GM21723 (cell line): ENCODE measurements around the gene CNDP2.
"Not testable (repeated sequence)": the region's sequence is repeated elsewhere in the genome, so short reads cannot be mapped to it uniquely, and the experiment has no call there.

Experiments
- ATAC-seq: cut with Tn5 transposase; IDR thresholded peaks from one replicate; pipeline ENCODE4 v1.9.1; 2021; ENCODE audit warnings: mild to moderate bottlenecking, moderate library complexity; ENCODE audit not compliant: unreplicated experiment

Gene CNDP2

DNA sequence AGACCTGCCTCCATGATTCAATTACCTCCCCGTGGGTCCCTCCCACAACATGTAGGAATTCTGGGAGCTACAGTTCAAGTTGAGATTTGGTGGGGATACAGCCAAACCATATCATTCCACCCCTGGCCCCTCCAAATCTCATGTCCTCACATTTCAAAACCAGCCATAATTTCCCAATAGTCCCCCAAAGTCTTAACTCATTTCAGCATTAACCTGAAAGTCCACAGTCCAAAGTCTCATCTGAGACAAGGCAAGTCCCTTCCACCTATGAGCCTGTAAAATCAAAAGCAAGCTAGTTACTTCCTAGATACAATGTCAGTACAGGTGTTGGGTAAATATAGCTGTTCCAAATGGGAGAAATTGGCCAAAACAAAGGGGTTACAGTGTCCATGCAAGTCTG is 69.0 kb downstream of the CNDP2 start:
- ATAC-seq = not testable (repeated sequence)

DNA sequence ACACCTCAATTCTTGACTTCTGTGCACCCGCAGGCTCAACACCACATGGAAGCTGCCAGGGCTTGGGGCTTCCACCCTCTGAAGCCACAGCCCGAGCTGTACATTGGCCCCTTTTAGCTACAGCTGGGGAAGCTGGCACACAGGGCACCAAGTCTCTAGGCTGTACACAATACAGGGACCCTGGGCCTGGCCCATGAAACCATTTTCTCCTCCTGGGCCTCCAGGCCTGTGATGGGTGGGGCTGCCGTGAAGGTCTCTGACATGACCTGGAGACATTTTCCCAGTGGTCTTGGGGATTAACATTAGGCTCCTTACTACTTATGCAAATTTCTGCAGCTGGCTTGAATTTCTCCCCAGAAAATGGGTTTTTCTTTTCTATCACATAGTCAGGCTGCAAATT is 69.8 kb downstream of the CNDP2 start:
- ATAC-seq = not testable (repeated sequence)

DNA sequence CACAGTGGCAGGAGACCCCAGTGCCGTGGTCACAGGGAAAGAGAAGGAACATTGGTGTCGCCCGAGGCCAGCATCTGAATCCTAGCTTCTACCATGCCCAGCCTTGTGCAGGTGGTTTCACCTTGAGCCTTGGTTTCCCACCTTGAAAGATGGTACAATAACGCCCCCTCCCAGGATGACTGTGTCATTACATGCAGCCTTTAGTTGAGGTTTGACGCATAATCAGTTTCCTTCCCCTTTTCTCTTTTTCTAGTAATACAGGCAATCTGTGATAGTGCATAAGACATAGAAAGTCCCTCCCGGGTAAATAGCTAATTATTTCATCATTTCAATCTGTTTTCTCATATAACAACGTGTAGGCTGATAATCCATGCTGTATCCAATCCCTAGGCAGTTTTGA is 71.7 kb downstream of the CNDP2 start:
- ATAC-seq = no peak

DNA sequence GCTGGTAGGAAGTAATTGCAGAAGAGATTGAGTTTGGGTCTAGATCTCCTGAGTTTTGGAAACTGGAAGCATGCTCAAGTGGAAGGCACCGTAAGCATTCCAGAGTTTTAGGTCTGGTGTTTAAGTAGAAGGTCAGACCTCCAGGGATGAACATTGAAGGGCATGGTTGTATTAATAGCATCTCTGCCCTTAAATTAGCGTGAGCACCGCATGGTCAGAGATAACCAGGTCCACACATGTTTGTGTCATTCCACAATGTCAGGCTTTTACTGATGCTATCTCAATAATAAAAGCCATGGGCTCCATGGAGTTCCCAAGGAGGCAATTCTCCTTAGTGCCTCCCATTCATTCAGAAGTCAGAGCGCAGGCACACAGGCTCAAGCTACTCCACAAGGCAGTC is 73.2 kb downstream of the CNDP2 start:
- ATAC-seq = no peak

GRCh38 chr18:74570266-74570665 is 74.1 kb downstream of the CNDP2 start:
- ATAC-seq = no peak

DNA sequence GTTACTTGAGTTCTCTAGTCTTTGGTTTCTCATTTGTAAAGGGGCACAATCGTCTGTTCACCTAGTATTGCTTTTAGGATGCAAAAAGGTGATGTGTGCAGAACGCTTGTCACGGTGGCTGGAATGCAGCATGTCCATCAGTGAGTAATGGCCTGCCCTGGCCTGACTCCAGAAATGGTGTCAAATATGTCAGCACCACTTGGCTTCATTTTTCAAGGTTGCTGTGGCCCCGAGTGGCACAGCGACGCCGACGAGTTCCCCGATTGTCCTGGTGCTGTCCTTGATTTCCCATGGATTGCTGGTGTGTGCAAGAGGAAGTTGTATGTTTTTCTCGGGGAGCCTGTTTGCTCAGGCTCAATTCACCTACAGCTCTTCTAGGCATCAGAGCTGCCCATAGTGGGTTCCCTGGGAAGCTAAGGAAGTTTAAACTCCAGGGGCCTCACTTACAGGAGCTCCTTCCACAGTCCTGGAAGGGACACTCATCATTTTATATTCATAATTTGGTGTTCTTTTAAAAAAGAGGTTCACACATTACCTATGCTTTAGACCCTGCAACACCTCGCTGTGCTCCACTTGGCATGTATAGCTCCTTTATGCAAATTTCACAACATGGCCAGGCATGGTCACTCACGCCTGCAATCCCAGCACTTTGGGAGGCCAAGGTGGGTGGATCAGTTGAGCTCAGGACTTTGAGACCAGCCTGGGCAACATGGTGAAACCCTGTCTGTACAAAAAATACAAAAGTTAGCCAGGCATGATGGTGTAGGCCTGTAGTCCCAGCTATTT is 75.9 kb downstream of the CNDP2 start:
- ATAC-seq = no peak

DNA sequence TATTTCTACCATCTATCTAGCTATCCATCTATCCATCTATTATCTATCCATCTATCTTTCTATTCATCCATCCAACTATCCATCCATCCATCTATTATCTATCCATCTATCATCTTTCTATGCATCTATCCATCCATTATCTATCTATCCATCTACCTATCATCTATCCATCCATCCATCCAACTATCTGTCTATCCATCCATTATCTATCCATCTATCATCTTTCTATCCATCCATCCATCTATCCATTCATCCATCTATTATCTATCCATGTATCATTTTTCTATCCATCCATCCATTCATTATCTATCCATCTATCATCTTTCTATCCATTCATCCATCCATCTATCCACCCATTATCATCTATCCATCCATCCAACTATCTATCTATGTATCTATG is 76.9 kb downstream of the CNDP2 start:
- ATAC-seq = no peak
